DND-41 (cell line): Measurements from ENCODE around the gene TOX2.

Source experiments
- CTCF ChIP-seq: IDR thresholded peaks from 2 replicates; pipeline ENCODE4 v1.5.1; 2012; ENCODE audit warnings: borderline replicate concordance, low read length, moderate library complexity, mild to moderate bottlenecking; ENCODE audit not compliant: poor library complexity, severe bottlenecking; ENCODE audit errors: extremely low read depth
- EZH2 ChIP-seq: IDR thresholded peaks from 3 replicates; pipeline ENCODE4 v1.6.1; 2012; ENCODE audit warnings: borderline replicate concordance, low read depth, mild to moderate bottlenecking, moderate library complexity, low read length, inconsistent platforms; ENCODE audit not compliant: severe bottlenecking

DNA sequence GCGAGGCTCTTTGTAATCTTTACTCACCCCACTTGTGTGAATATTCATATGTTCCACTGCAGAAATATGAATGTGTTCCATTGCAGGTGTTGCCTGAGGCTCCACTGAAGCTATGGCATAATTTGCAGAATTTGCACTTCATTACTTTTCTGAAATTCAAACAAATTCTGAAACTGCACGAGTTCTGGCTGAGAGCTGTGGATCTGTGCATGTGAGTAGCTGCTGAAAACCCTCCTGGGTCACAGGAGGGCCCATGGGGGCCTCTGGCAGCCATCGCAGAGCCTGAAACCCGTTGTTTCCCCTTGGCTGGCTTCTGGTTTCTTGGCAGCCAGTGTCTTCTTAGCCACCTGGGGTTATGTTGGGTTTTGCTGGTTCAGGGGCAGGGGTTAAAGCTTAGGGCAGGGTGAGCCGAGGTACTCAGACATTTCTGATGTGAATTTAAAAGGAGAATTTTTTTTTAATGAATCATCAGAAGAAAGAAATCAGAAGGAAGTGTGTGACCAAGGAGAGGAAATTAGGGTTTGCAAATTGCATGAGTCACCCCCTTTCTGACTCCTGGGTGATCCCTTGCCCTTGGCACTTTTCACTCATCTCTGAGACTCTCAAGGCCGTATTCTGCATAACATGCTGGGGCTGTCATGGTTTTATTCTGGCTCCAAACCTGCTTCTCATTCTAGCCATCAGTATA is 40.6 kb downstream of the TOX2 start:
- TF ChIP-seq CTCF (no peak), EZH2 (no peak)
